Brain microvascular endothelial cell (primary cell): Measurements from ENCODE around the gene TPH1.

ENCODE experiments used
- DNase-seq: peaks from one replicate; pipeline ENCODE4 v3.0.0-alpha.2; 2020
- H3K27ac ChIP-seq: fragments of 250-450 bp; sonication (Bioruptor Pico); 2 replicates; pipeline ENCODE4 v1.5.1; 2020; ENCODE audit warnings: mild to moderate bottlenecking, moderate library complexity
- H3K27me3 ChIP-seq: fragments of 250-450 bp; sonication (Bioruptor Pico); replicated peaks from 2 replicates; pipeline ENCODE4 v1.5.1; 2020; ENCODE audit warnings: mild to moderate bottlenecking
- H3K36me3 ChIP-seq: fragments of 250-450 bp; sonication (Bioruptor Pico); replicated peaks from 2 replicates; pipeline ENCODE4 v1.5.1; 2020; ENCODE audit warnings: mild to moderate bottlenecking
- H3K4me3 ChIP-seq: 2 replicates; pipeline ENCODE4 v1.5.1; 2011; ENCODE audit warnings: low read depth, mild to moderate bottlenecking, control low read depth, low read length, moderate library complexity
- in situ Hi-C: cut with HindIII; loops from 2 replicates; pipeline ENCODE4 v1.10.0; 2017; ENCODE audit warnings: low sequenced_read_pairs, low pct_ligation_motif_present
- TF ChIP-seq, protein P1 (sequence below): IDR thresholded peaks from 2 replicates; pipeline ENCODE4 v1.5.1; 2011; ENCODE audit warnings: low read depth, mild to moderate bottlenecking, moderate library complexity, low read length, control low read depth, inconsistent platforms; ENCODE audit errors: missing control alignments

TPH1 gene

DNA sequence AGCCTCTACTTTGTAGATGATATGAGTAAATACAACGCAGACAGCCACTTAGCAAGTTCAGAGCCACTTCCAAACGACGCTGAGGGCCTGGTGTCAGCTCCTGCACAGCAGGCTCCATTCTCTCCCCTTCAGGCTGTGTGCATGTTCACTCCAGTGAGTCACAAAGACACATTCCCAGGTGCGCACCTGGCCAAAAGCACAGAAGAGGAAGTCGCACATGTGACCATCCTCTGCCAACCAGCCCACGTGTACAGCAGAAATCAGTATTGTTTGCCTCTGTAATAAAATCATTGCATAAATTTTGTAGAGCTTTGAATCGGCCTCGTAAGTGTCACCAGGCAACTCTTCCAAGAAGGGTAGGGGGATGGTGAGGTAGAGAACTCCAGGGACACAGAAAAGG lies 19.5 kb upstream of the TPH1 start:
- H3K27me3 ChIP-seq = no peaks in the 10 kb centered on the region
- H3K27ac ChIP-seq = no peak overlapping the region
- TF ChIP-seq, protein P1, sequence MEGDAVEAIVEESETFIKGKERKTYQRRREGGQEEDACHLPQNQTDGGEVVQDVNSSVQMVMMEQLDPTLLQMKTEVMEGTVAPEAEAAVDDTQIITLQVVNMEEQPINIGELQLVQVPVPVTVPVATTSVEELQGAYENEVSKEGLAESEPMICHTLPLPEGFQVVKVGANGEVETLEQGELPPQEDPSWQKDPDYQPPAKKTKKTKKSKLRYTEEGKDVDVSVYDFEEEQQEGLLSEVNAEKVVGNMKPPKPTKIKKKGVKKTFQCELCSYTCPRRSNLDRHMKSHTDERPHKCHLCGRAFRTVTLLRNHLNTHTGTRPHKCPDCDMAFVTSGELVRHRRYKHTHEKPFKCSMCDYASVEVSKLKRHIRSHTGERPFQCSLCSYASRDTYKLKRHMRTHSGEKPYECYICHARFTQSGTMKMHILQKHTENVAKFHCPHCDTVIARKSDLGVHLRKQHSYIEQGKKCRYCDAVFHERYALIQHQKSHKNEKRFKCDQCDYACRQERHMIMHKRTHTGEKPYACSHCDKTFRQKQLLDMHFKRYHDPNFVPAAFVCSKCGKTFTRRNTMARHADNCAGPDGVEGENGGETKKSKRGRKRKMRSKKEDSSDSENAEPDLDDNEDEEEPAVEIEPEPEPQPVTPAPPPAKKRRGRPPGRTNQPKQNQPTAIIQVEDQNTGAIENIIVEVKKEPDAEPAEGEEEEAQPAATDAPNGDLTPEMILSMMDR = no peak
- DNase-seq = no peak
- in situ Hi-C loops = no loop called here
- H3K4me3 ChIP-seq = no peak overlapping the region
- H3K36me3 ChIP-seq = no peaks in the 10 kb centered on the region

DNA sequence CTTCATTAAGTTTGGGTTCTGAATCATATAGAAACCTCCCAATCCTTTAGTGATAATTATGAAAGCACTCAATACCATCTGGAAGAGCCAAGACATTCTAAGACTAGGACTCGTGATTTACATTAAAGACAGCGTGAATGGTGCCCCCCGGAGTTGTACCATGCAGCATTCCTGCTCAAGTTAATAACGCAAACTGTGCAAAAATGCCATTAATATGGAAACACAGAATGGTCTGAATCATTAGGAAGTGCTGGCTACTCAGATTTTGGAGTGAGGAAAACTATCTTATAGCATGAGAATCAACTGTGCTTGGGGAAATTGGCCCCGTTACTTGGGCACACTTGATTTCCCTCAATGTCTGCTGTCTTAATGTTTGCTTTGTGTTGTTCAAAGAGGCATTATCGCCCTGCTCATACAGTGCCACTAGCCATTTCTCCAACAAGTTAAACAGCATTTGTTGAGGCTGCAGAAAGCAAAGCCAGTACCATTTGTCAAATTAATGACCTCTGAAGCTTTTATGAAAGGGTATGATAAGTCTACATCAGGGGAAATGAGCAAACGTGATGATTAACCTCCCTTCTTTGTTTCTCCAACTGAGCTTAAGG lies 18.5 kb upstream of the TPH1 start:
- Histone ChIP-seq H3K27ac (no peak overlapping the region), H3K4me3 (no peak overlapping the region), H3K36me3 (no peaks in the 10 kb centered on the region), H3K27me3 (no peaks in the 10 kb centered on the region)
- in situ Hi-C loops = no loop called here
- TF ChIP-seq, protein P1 = no peak
- no peak for DNase-seq

DNA sequence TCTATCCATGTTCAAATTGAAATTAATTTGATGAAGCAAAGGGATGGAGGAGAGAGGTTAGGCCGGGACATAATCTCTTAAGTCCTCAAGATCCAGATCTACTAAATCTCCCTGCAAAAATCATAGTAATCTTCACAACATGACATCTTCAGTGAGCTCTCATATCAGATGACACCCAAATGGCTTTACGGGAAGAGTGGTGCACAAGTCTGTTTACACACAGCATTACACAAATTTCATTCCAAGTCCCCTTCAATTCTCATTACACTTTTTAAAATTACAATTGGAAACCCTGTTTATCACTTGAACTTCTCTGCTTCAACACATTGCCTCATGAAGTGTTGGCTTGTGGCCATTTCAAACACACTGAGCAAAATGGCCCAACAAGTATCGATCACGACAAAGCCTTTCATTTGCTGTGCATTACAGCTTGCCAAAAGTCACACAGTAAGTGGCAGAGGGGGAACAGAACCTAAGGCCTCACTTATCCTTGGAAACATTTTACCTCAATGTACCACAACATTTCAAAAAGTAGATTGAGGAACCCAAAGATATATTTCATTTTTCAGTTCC lies 17.9 kb upstream of the TPH1 start:
- in situ Hi-C loops = no loop called here
- no peak for DNase-seq
- TF ChIP-seq, protein P1 = no peak
- Histone ChIP-seq H3K4me3 (no peak overlapping the region), H3K27ac (no peak overlapping the region), H3K27me3 (no peaks in the 10 kb centered on the region), H3K36me3 (no peaks in the 10 kb centered on the region)

DNA sequence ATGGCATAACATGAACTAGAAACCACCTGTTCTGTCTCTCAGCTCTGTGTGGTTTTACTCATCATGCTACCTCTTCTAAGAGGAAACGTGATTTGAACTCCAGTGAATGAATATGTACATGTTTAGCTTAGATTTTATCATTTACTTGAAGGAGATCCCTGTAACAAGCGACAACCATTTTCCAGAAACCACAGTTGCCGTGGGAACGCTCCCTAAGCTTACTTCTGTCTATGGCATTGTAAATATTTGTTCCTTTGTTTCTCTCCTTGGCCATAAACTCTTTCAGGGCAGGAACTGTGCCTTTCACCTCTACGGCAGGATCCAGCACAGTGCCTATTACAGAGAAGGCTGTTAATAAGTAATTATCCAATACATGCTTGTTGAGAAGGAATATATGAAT lies 17.1 kb upstream of the TPH1 start:
- in situ Hi-C loops = no loop called here
- H3K27me3 ChIP-seq = no peaks in the 10 kb centered on the region
- TF ChIP-seq, protein P1 = no peak
- H3K4me3 ChIP-seq = no peak overlapping the region
- no peak overlapping the region for H3K27ac ChIP-seq
- no peaks in the 10 kb centered on the region for H3K36me3 ChIP-seq
- no peak for DNase-seq

DNA sequence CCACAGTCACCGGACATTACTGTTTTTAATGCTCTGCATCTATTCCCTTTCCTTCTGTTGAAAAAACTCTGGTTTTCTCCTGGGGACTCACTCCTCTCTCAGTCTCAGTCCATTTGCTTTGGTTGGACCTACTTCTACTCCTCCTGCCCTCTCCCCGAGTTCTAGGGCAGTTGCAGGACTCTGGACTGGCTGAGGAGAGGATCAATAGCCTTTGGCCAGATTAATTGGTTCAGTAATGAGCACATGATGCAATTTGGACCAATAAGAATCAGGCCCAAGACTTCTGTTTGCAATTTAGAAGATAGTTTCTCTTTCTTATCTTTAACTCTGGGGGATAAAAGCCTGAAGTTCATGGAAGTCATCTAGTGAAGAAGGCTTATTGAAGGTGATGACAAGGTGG lies 15.3 kb upstream of the TPH1 start:
- no peak overlapping the region for H3K4me3 ChIP-seq
- H3K27me3 ChIP-seq = no peaks in the 10 kb centered on the region
- H3K36me3 ChIP-seq = no peaks in the 10 kb centered on the region
- TF ChIP-seq, protein P1 = no peak
- in situ Hi-C loops = no loop called here
- no peak overlapping the region for H3K27ac ChIP-seq
- no peak for DNase-seq

DNA sequence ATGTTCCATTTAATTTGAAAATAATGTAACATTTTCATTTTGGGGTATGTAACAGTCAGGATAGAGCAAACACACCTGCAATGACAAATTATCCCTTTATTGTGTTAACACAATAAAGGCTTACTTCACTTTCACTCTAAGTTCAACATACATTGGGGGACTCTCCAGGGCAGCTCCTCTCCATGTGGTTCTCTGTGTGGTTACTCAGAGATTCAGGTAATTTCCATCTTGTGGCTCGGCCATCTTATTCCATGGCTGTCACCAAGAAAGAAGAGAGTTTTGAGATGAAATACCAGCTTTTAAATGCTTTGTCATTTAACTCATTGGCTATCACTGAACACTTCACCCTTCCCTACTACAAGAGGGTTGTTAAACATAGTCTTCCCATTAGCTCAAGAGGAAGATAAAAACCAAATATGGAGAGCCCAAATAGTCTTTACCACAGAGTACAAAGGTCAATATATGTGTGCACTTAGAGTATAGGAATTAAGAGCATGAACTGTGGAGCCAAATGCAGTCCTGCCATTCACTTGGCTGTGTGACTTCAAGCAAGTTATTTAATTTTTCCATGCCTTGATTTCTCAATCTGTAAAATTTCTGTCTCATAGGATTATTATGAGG lies 10.6 kb upstream of the TPH1 start:
- in situ Hi-C loops = no loop called here
- no peak for DNase-seq
- H3K27me3 ChIP-seq = no peaks in the 10 kb centered on the region
- H3K4me3 ChIP-seq = no peak overlapping the region
- TF ChIP-seq, protein P1 = no peak
- H3K36me3 ChIP-seq = no peaks in the 10 kb centered on the region
- no peak overlapping the region for H3K27ac ChIP-seq
